Left lung (tissue), 10 donors: ENCODE measurements around the gene ZBTB1. TPM values are rescaled to one million over a fixed set of nuclear protein-coding genes. Genes with fewer than 3 reads are reported as not detected.
A peak's percentile ranks its signal among the peaks of the same experiment; 100 is the strongest.

Experiments
- ATAC-seq: fragments of 200-7000 bp; cut with Tn5 transposase; one replicate; pipeline ENCODE4 v1.9.1; 2020; ENCODE audit warnings: moderate library complexity
- DNase-seq, 4 donors: peaks; one replicate each; pipeline ENCODE4 v3.0.0-alpha.2; 2013 to 2020
- H3K27ac ChIP-seq, 2 donors: fragments of 200-600 bp; sonication (generic) in 1 of 2; one replicate each; pipeline versions ENCODE4 v1.5.0 to v1.8.0; 2020 to 2021
- H3K27me3 ChIP-seq, 2 donors: fragments of 200-600 bp; sonication (generic) in 1 of 2; one replicate each; pipeline versions ENCODE4 v1.5.0 to v1.8.0; 2020 to 2021
- H3K36me3 ChIP-seq, 2 donors: fragments of 200-600 bp; sonication (generic) in 1 of 2; one replicate each; pipeline versions ENCODE4 v1.5.0 to v1.8.0; 2020 to 2021
- H3K4me1 ChIP-seq, 2 donors: fragments of 200-600 bp; one replicate each; pipeline ENCODE4 v1.8.0; 2021
- H3K4me3 ChIP-seq, 2 donors: fragments of 200-600 bp; sonication (generic) in 1 of 2; one replicate each; pipeline versions ENCODE4 v1.5.0 to v1.8.0; 2020 to 2021; ENCODE audit warnings: mild to moderate bottlenecking in 1 of 2
- H3K9me3 ChIP-seq, 2 donors: fragments of 200-600 bp; sonication (generic) in 1 of 2; one replicate each; pipeline versions ENCODE4 v1.5.0 to v1.8.0; 2020 to 2021
- CTCF ChIP-seq, 2 donors: fragments of 200-600 bp; sonication (generic) in 1 of 2; IDR thresholded peaks; one replicate each; pipeline versions ENCODE4 v1.5.0 to v1.8.0; 2021; ENCODE audit warnings: antibody characterized with exemption in 2 of 2
- intact Hi-C, 2 donors: fragments of 100-400 bp; cut with DNase I; formaldehyde crosslinking; loops; one replicate each; pipeline versions ENCODE4 v1.11.2 to v1.14.2; 2022
- polyA plus RNA-seq, 6 donors: library from polyadenylated mRNA; unstranded; fragments of 120-200 nt; gene quantifications; one replicate each; pipeline ENCODE4 v1.2.1, GENCODE V29; 2013; ENCODE audit not compliant: insufficient read length in 6 of 6
- total RNA-seq, 2 donors: library from RNA; stranded (reverse); fragmentation: NEBNext Ultra II Directional; extraction: Animal tissue kit (Norgen Biotek cat#: 25700); gene quantifications; one replicate each; pipeline ENCODE4 v1.2.1, GENCODE V29; 2021
- donor health status: DM: no; HTN: yes; CAD: no.
- donor health status: DM: no; HTN: no; CAD: no.

Gene ZBTB1
- total and polyA plus RNA-seq, 8 donors, result 35.5 to 75.8 (median 70.3) TPM

GRCh38 chr14:64502887-64503433 is 1.6 kb upstream of the ZBTB1 start:
- H3K27ac ChIP-seq, result peak overlapping the region; percentile 100
- H3K9me3 ChIP-seq, result no peaks in the 10 kb centered on the region
- no peaks in the 10 kb centered on the region for H3K27me3 ChIP-seq
- H3K4me3 ChIP-seq, result peak overlapping the region; percentile 86
- peak in 1 of 4 donors; percentile 42 for DNase-seq
- intact Hi-C loops, result no loop called here
- no peak for TF ChIP-seq CTCF (IDR thresholded peaks at IDR 0.05)
- peaks cover 0 to 5% of the 10 kb centered on the region in 2 donors for H3K36me3 ChIP-seq
- peaks cover 34 to 63% of the 10 kb centered on the region in 2 donors for H3K4me1 ChIP-seq
- no peak for ATAC-seq

- ATAC-seq (peak; percentile 75), DNase-seq (peak; percentile 88 to 97 (median 95))
- H3K27ac ChIP-seq, result peak within 1 kb of the TSS; percentile 100
- peaks cover 36 to 70% of the 10 kb centered on the region in 2 donors for H3K4me1 ChIP-seq
- peak within 1 kb of the TSS; percentile 86 for H3K4me3 ChIP-seq
- H3K36me3 ChIP-seq, result no peaks in the 10 kb centered on the region
- H3K27me3 ChIP-seq, result no peaks in the 10 kb centered on the region
- no peak for TF ChIP-seq CTCF (IDR thresholded peaks at IDR 0.05)
- no peaks in the 10 kb centered on the region for H3K9me3 ChIP-seq
- intact Hi-C loops, result no loop called here
Measured at GRCh38 chr14:64503434-64504309, 898 bp upstream of the ZBTB1 start, which contains the start of gene ZBTB25. Gene ZBTB25 (minus strand): TSS chr14:64503838. CDS start chr14:64490533, 13,305 bp downstream.

- ATAC-seq, result peak; percentile 61
- Histone ChIP-seq H3K4me3 (peak overlapping the region; percentile 86), H3K36me3 (no peaks in the 10 kb centered on the region), H3K4me1 (peaks cover 44 to 74% of the 10 kb centered on the region in 2 donors), H3K9me3 (no peaks in the 10 kb centered on the region), H3K27ac (peak overlapping the region; percentile 100), H3K27me3 (no peaks in the 10 kb centered on the region)
- DNase-seq, result peak; percentile 89 to 96 (median 93)
- intact Hi-C loops, result no loop called here
- TF ChIP-seq CTCF (IDR thresholded peaks at IDR 0.05), result no peak
Measured at GRCh38 chr14:64504897-64505794, 576 bp downstream of the ZBTB1 start.

GRCh38 chr14:64506721-64507120 is 2.2 kb downstream of the ZBTB1 start:
- Histone ChIP-seq H3K4me1 (peaks cover 50 to 74% of the 10 kb centered on the region in 2 donors), H3K27ac (peak overlapping the region; percentile 49 to 100), H3K9me3 (no peaks in the 10 kb centered on the region), H3K4me3 (peak overlapping the region in 1 of 2 donors; percentile 86), H3K36me3 (no peaks in the 10 kb centered on the region), H3K27me3 (no peaks in the 10 kb centered on the region)
- ATAC-seq (no peak), DNase-seq (no peak)
- no peak for TF ChIP-seq CTCF (IDR thresholded peaks at IDR 0.05)
- intact Hi-C loops, result no loop called here
